Astrocyte (in vitro differentiated cells and primary cell): ENCODE measurements around the gene RAB3GAP2.

Source experiments
- EZH2 ChIP-seq: IDR thresholded peaks from 2 replicates; pipeline ENCODE4 v1.6.1; 2012; ENCODE audit warnings: mild to moderate bottlenecking, low read length, inconsistent platforms; ENCODE audit not compliant: insufficient read depth
- TF ChIP-seq, protein P1 (sequence below): IDR thresholded peaks from 2 replicates; pipeline ENCODE4 v1.5.1; 2011; ENCODE audit warnings: low read depth, mild to moderate bottlenecking, inconsistent platforms, low read length, moderate library complexity; ENCODE audit not compliant: insufficient read depth

DNA sequence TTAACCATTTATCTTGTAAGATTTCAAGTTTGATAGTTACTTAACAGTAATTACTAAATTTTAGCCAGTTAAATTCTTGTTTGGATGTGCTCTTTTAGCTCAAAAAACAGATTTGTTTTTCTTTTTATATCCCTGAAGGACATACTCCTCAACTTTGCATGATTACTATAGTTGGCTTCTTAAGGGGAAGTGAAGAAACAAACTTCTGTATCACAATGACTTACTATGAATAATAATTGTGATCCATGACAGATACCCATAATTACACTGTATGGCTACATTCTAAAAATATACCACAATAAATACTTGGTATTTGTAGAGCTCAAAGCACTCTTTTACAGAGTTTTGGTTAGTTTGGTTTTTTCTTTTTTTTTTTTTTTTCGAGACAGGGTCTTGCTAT is 122.5 kb downstream of the RAB3GAP2 start:
- no peak for TF ChIP-seq EZH2
- TF ChIP-seq, protein P1, sequence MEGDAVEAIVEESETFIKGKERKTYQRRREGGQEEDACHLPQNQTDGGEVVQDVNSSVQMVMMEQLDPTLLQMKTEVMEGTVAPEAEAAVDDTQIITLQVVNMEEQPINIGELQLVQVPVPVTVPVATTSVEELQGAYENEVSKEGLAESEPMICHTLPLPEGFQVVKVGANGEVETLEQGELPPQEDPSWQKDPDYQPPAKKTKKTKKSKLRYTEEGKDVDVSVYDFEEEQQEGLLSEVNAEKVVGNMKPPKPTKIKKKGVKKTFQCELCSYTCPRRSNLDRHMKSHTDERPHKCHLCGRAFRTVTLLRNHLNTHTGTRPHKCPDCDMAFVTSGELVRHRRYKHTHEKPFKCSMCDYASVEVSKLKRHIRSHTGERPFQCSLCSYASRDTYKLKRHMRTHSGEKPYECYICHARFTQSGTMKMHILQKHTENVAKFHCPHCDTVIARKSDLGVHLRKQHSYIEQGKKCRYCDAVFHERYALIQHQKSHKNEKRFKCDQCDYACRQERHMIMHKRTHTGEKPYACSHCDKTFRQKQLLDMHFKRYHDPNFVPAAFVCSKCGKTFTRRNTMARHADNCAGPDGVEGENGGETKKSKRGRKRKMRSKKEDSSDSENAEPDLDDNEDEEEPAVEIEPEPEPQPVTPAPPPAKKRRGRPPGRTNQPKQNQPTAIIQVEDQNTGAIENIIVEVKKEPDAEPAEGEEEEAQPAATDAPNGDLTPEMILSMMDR = no peak
